Pancreas (tissue), 10 donors: ENCODE data around the gene PPP2R5A. TPM values are rescaled to one million over a fixed set of nuclear protein-coding genes. Genes with fewer than 3 reads are reported as not detected.
A peak's percentile ranks its signal among the peaks of the same experiment; 100 is the strongest.

ENCODE experiments used
- ATAC-seq, 4 donors: fragments of 200-7000 bp; cut with Tn5 transposase; one replicate each; pipeline versions ENCODE4 v1.8.0 to v1.9.1; 2020; ENCODE audit warnings: mild to moderate bottlenecking in 4 of 4, moderate library complexity in 4 of 4
- DNase-seq, 6 donors: peaks; one replicate each; pipeline ENCODE4 v3.0.0-alpha.2; 2020
- FAIRE-seq: peaks from 2 replicates; lab custom pipeline; 2012; peaks lifted over from hg19 to GRCh38; lab: Jason Lieb, UNC
- H3K27ac ChIP-seq, 4 donors: fragments of 200-600 bp; sonication (generic); 1 replicate in 3 of 4; 2 replicates in 1 of 4; pipeline versions ENCODE4 v1.5.0 to v1.8.0; 2020
- H3K27me3 ChIP-seq, 4 donors: fragments of 200-600 bp; one replicate each; pipeline ENCODE4 v1.8.0; 2021
- H3K36me3 ChIP-seq, 3 donors: fragments of 200-600 bp; sonication (generic) in 1 of 3; one replicate each; pipeline versions ENCODE4 v1.5.0 to v1.8.0; 2020 to 2021
- H3K4me1 ChIP-seq, 3 donors: fragments of 200-600 bp; one replicate each; pipeline ENCODE4 v1.8.0; 2021
- H3K4me3 ChIP-seq, 4 donors: fragments of 200-600 bp; sonication (generic) in 2 of 4; one replicate each; pipeline versions ENCODE4 v1.5.0 to v1.8.0; 2020 to 2021
- H3K9me3 ChIP-seq, 4 donors: fragments of 200-600 bp; one replicate each; pipeline ENCODE4 v1.8.0; 2021
- WGBS, 2 donors: extraction: QIAGEN DNeasy Blood & Tissue Kit; methylation state at CpG; one replicate each; pipeline ENCODE4 v1.1.7; 2013; 5-methylcytosine and 5-hydroxymethylcytosine counted together
- intact Hi-C, 3 donors: fragments of 100-400 bp; cut with DNase I; formaldehyde crosslinking; loops; one replicate each; pipeline versions ENCODE4 v1.11.1 to v1.14.2; 2022
- polyA plus RNA-seq, 2 donors: library from polyadenylated mRNA; stranded (reverse); fragments of 200-250 nt; gene quantifications; one replicate each; pipeline ENCODE4 v1.2.3, GENCODE V29; 2013
- total RNA-seq, 6 donors: library from RNA; stranded (reverse); fragmentation: NEBNext Ultra II Directional in 4 of 6; extraction: Animal tissue kit (Norgen Biotek cat#: 25700) in 4 of 6; gene quantifications; one replicate each; pipeline versions ENCODE4 v1.2.1 to v1.2.4, GENCODE V29; 2021 to 2023
- TF ChIP-seq, protein P1 (sequence below), 4 donors: fragments of 200-600 bp; sonication (generic) in 3 of 4; IDR thresholded peaks; one replicate each; pipeline versions ENCODE4 v1.5.0 to v1.8.0; 2021; ENCODE audit warnings: antibody characterized with exemption in 4 of 4
- donor health status: healthy with polysubstance abuse.
- donor health status: DM: no; HTN: no; CAD: no; lungs with moderate emphysema.
- donor health status: DM: no; HTN: no; CAD: no.
- donor health status: control.
- donor health status: control.
- donor health status: Bipolar disorder and iron deficiency.
- donor health status: DM: yes; HTN: yes; CAD: no.
- donor health status: DM: no; HTN: no; CAD: no.
- donor health status: DM: no; HTN: no; CAD: no.
- donor health status: DM: yes; HTN: yes; CAD: no.

The PPP2R5A gene
- total and polyA plus RNA-seq, 8 donors = 14.4 to 30.5 (median 22.0) TPM

- ATAC-seq = peak; percentile 30 to 76 (median 72)
- no peaks in the 10 kb centered on the region for H3K36me3 ChIP-seq
- no peak overlapping the region for H3K4me3 ChIP-seq
- H3K4me1 ChIP-seq = peaks cover 23 to 33% (median 26%) of the 10 kb centered on the region in 3 donors
- no peaks in the 10 kb centered on the region for H3K9me3 ChIP-seq
- DNase-seq = peak in 5 of 6 donors; percentile 34 to 65 (median 48)
- TF ChIP-seq, protein P1, sequence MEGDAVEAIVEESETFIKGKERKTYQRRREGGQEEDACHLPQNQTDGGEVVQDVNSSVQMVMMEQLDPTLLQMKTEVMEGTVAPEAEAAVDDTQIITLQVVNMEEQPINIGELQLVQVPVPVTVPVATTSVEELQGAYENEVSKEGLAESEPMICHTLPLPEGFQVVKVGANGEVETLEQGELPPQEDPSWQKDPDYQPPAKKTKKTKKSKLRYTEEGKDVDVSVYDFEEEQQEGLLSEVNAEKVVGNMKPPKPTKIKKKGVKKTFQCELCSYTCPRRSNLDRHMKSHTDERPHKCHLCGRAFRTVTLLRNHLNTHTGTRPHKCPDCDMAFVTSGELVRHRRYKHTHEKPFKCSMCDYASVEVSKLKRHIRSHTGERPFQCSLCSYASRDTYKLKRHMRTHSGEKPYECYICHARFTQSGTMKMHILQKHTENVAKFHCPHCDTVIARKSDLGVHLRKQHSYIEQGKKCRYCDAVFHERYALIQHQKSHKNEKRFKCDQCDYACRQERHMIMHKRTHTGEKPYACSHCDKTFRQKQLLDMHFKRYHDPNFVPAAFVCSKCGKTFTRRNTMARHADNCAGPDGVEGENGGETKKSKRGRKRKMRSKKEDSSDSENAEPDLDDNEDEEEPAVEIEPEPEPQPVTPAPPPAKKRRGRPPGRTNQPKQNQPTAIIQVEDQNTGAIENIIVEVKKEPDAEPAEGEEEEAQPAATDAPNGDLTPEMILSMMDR (IDR thresholded peaks at IDR 0.05) = no peak
- intact Hi-C loops = no loop called here
- WGBS, 2 donors = 15 to 23% methylated on average over 4 of the region's 4 CpGs
- H3K27ac ChIP-seq = peak overlapping the region in 3 of 4 donors; percentile 1 to 74 (median 70)
- no peak for FAIRE-seq
- no peaks in the 10 kb centered on the region for H3K27me3 ChIP-seq
These were observed 46.7 kb upstream of the PPP2R5A start for GRCh38 chr1:212238552-212238951.

GRCh38 chr1:212241501-212241900, 43.7 kb upstream of the PPP2R5A start:
- ATAC-seq (no peak), FAIRE-seq (no peak), DNase-seq (no peak)
- intact Hi-C loops = no loop called here
- no peak overlapping the region for H3K27ac ChIP-seq
- H3K9me3 ChIP-seq = no peaks in the 10 kb centered on the region
- 85 to 93% methylated on average over 2 of the region's 2 CpGs for WGBS, 2 donors
- no peaks in the 10 kb centered on the region for H3K27me3 ChIP-seq
- no peaks in the 10 kb centered on the region for H3K36me3 ChIP-seq
- TF ChIP-seq, protein P1 (IDR thresholded peaks at IDR 0.05) = no peak
- H3K4me3 ChIP-seq = no peak overlapping the region
- peaks cover 18 to 25% (median 23%) of the 10 kb centered on the region in 3 donors for H3K4me1 ChIP-seq

DNA sequence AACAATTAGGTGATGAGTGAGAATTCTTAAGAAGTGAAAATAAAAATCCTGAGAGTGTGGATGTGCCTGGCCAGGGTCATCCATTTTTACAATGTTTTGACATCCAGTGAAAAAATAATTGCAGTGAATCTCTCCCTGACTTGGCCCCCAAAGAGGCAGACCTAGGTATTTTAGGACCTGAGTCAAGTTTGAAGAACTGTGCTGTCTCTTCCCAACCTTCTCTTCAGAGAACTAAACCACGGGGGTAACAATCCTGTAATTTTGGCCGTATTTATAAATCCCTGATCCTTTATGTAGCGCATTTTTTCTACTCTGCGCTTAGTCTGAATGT, 43.3 kb upstream of the PPP2R5A start:
- TF ChIP-seq, protein P1 (IDR thresholded peaks at IDR 0.05) = no peak
- Histone ChIP-seq H3K4me1 (peaks cover 14 to 22% (median 21%) of the 10 kb centered on the region in 3 donors), H3K27ac (peak overlapping the region in 2 of 4 donors; percentile 42 to 58), H3K27me3 (no peaks in the 10 kb centered on the region), H3K9me3 (no peaks in the 10 kb centered on the region), H3K4me3 (no peak overlapping the region), H3K36me3 (no peaks in the 10 kb centered on the region)
- 92% methylated on average over 4 of the region's 4 CpGs for WGBS, 2 donors
- intact Hi-C loops = no loop called here
- FAIRE-seq = no peak
- no peak for DNase-seq
- ATAC-seq = no peak

GRCh38 chr1:212242288-212242984, 42.8 kb upstream of the PPP2R5A start:
- Histone ChIP-seq H3K4me3 (no peak overlapping the region), H3K4me1 (peaks cover 11 to 18% (median 16%) of the 10 kb centered on the region in 3 donors), H3K9me3 (no peaks in the 10 kb centered on the region), H3K27ac (peak overlapping the region in 2 of 4 donors; percentile 42 to 58), H3K36me3 (no peaks in the 10 kb centered on the region), H3K27me3 (no peaks in the 10 kb centered on the region)
- FAIRE-seq (no peak), ATAC-seq (peak in 3 of 4 donors; percentile 34 to 56 (median 46)), DNase-seq (no peak)
- 49 to 61% methylated on average over 11 of the region's 11 CpGs for WGBS, 2 donors
- TF ChIP-seq, protein P1 (IDR thresholded peaks at IDR 0.05) = no peak
- intact Hi-C loops = no loop called here

DNA sequence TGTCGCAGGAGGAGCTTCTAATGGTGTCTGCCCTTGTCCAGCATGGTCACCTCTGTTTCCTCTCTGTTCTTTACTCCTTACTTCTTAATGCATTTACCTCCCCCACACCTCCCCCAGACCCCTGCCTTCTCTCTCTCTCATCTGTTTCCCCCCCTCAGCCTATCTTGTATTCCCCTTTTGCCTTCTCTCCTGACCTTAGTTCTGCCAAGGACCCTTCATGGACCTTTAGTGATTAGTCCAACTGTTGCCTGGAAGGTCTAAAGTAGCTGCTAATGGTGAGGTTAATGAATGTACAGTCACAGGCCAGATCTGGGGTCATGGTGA, 42.3 kb upstream of the PPP2R5A start:
- Histone ChIP-seq H3K27ac (peak overlapping the region in 2 of 4 donors; percentile 42 to 58), H3K36me3 (no peaks in the 10 kb centered on the region), H3K9me3 (no peaks in the 10 kb centered on the region), H3K27me3 (no peaks in the 10 kb centered on the region), H3K4me1 (peaks cover 8 to 13% (median 12%) of the 10 kb centered on the region in 3 donors), H3K4me3 (no peak overlapping the region)
- DNase-seq (no peak), ATAC-seq (no peak), FAIRE-seq (no peak)
- TF ChIP-seq, protein P1 (IDR thresholded peaks at IDR 0.05) = no peak
- intact Hi-C loops = no loop called here
- 100% methylated on average over 1 of the region's 1 CpG for WGBS, 2 donors
